Spinal cord (tissue), 10 donors: ENCODE data around the gene STK39. TPM values are rescaled to one million over a fixed set of nuclear protein-coding genes. Genes with fewer than 3 reads are reported as not detected.

Experiments
- DNase-seq, 6 donors: peaks; one replicate each; pipeline versions ENCODE4 v3.0.0 to v3.0.0-alpha.2; 2013 to 2015; ENCODE audit warnings: low spot score in 6 of 6, low read depth in 4 of 6
- H3K27ac ChIP-seq: one replicate; pipeline ENCODE4 v1.5.1; 2013; ENCODE audit warnings: low read depth, low read length, control low read depth
- H3K27me3 ChIP-seq: one replicate; pipeline ENCODE4 v1.6.1; 2013; ENCODE audit warnings: low read length; ENCODE audit not compliant: control insufficient read depth, insufficient read depth
- H3K36me3 ChIP-seq: one replicate; pipeline ENCODE4 v1.6.1; 2013; ENCODE audit warnings: low read length; ENCODE audit not compliant: control insufficient read depth, insufficient read depth
- H3K4me1 ChIP-seq: one replicate; pipeline ENCODE4 v1.6.1; 2013; ENCODE audit warnings: low read length; ENCODE audit not compliant: control insufficient read depth, insufficient read depth
- H3K4me3 ChIP-seq: one replicate; pipeline ENCODE4 v1.5.1; 2013; ENCODE audit warnings: low read depth, low read length, control low read depth
- H3K9me3 ChIP-seq: one replicate; pipeline ENCODE4 v1.6.1; 2013; ENCODE audit warnings: low read length; ENCODE audit not compliant: control insufficient read depth, insufficient read depth
- WGBS: methylation state at CpG from one replicate; pipeline ENCODE4 v1.1.5; 2013; ENCODE audit warnings: missing lambda C conversion rate; ENCODE audit not compliant: insufficient coverage; 5-methylcytosine and 5-hydroxymethylcytosine counted together
- polyA plus RNA-seq, 2 donors: library from polyadenylated mRNA; unstranded; fragments of 120-200 nt; gene quantifications; one replicate each; pipeline ENCODE4 v1.2.1, GENCODE V29; 2013; ENCODE audit not compliant: insufficient read length in 2 of 2
- total RNA-seq, 2 donors: library from RNA; depleted of rRNA in 1 of 2; stranded (reverse); fragments of 120-200 nt in 1 of 2; fragments of >200 nt in 1 of 2; gene quantifications; one replicate each; pipeline versions ENCODE4 v1.2.3 to v1.2.4, GENCODE V29; 2013 to 2014
- donor health status: healthy.

STK39 gene
- total and polyA plus RNA-seq, 4 donors = 51.1 to 75.5 (median 57.7) TPM

GRCh38 chr2:168035458-168035857, 211.9 kb downstream of the STK39 start:
- no peak for DNase-seq
- Histone ChIP-seq H3K4me3 (no peak overlapping the region), H3K4me1 (no peaks in the 10 kb centered on the region), H3K36me3 (no peaks in the 10 kb centered on the region), H3K27ac (no peak overlapping the region), H3K9me3 (no peaks in the 10 kb centered on the region), H3K27me3 (no peaks in the 10 kb centered on the region)
- 82% methylated on average over 1 of the region's 5 CpGs for WGBS

- no peak overlapping the region for H3K27ac ChIP-seq
- DNase-seq = peak in 1 of 6 donors; percentile 65
- no peak overlapping the region for H3K4me3 ChIP-seq
- no peaks in the 10 kb centered on the region for H3K36me3 ChIP-seq
- no peaks in the 10 kb centered on the region for H3K4me1 ChIP-seq
- H3K9me3 ChIP-seq = no peaks in the 10 kb centered on the region
- WGBS = 46% methylated on average over 3 of the region's 5 CpGs
- no peaks in the 10 kb centered on the region for H3K27me3 ChIP-seq
Observed at GRCh38 chr2:168034616-168035015, 212.8 kb downstream of the STK39 start.

GRCh38 chr2:168033966-168034365, 213.4 kb downstream of the STK39 start:
- no peaks in the 10 kb centered on the region for H3K36me3 ChIP-seq
- H3K4me3 ChIP-seq = no peak overlapping the region
- H3K9me3 ChIP-seq = no peaks in the 10 kb centered on the region
- H3K27me3 ChIP-seq = no peaks in the 10 kb centered on the region
- no peaks in the 10 kb centered on the region for H3K4me1 ChIP-seq
- 100% methylated on average over 1 of the region's 1 CpG for WGBS
- H3K27ac ChIP-seq = no peak overlapping the region
- DNase-seq = no peak

GRCh38 chr2:168032091-168032490, 215.3 kb downstream of the STK39 start:
- H3K27me3 ChIP-seq = no peaks in the 10 kb centered on the region
- H3K36me3 ChIP-seq = no peaks in the 10 kb centered on the region
- H3K9me3 ChIP-seq = no peaks in the 10 kb centered on the region
- no peaks in the 10 kb centered on the region for H3K4me1 ChIP-seq
- DNase-seq = no peak
- H3K4me3 ChIP-seq = no peak overlapping the region
- no CpG with 5 or more reads among the region's 3 CpGs for WGBS
- H3K27ac ChIP-seq = no peak overlapping the region

- no peaks in the 10 kb centered on the region for H3K4me1 ChIP-seq
- H3K27me3 ChIP-seq = no peaks in the 10 kb centered on the region
- WGBS = 92% methylated on average over 2 of the region's 5 CpGs
- no peak overlapping the region for H3K27ac ChIP-seq
- no peaks in the 10 kb centered on the region for H3K36me3 ChIP-seq
- H3K4me3 ChIP-seq = no peak overlapping the region
- no peak for DNase-seq
- no peaks in the 10 kb centered on the region for H3K9me3 ChIP-seq
Observed at GRCh38 chr2:168030862-168031624, 216.4 kb downstream of the STK39 start.

- WGBS = no CpG with 5 or more reads among the region's 1 CpG
- no peak overlapping the region for H3K4me3 ChIP-seq
Observed at GRCh38 chr2:168029071-168029470, 218.3 kb downstream of the STK39 start.

GRCh38 chr2:168028362-168028761, 219.0 kb downstream of the STK39 start:
- Histone ChIP-seq H3K4me3 (no peak overlapping the region), H3K36me3 (no peaks in the 10 kb centered on the region), H3K27ac (no peak overlapping the region), H3K9me3 (no peaks in the 10 kb centered on the region), H3K4me1 (no peaks in the 10 kb centered on the region), H3K27me3 (no peaks in the 10 kb centered on the region)
- DNase-seq = no peak

More at GRCh38 chr2:168029071-168029470, 218.3 kb downstream of the STK39 start:
- no peaks in the 10 kb centered on the region for H3K36me3 ChIP-seq
- H3K9me3 ChIP-seq = no peaks in the 10 kb centered on the region
- H3K27ac ChIP-seq = no peak overlapping the region
- no peak for DNase-seq
- no peaks in the 10 kb centered on the region for H3K4me1 ChIP-seq
- no peaks in the 10 kb centered on the region for H3K27me3 ChIP-seq

GRCh38 chr2:168025487-168026202, 221.8 kb downstream of the STK39 start:
- Histone ChIP-seq H3K4me3 (no peak overlapping the region), H3K36me3 (no peaks in the 10 kb centered on the region), H3K27ac (no peak overlapping the region), H3K9me3 (no peaks in the 10 kb centered on the region), H3K27me3 (no peaks in the 10 kb centered on the region), H3K4me1 (no peaks in the 10 kb centered on the region)
- no peak for DNase-seq
- WGBS = 80% methylated on average over 8 of the region's 11 CpGs

- no peaks in the 10 kb centered on the region for H3K9me3 ChIP-seq
- WGBS = 100% methylated on average over 1 of the region's 4 CpGs
Observed at GRCh38 chr2:168024459-168024858, 222.9 kb downstream of the STK39 start.

More at GRCh38 chr2:168024459-168024858, 222.9 kb downstream of the STK39 start:
- H3K4me1 ChIP-seq = no peaks in the 10 kb centered on the region
- no peak overlapping the region for H3K4me3 ChIP-seq
- H3K27ac ChIP-seq = no peak overlapping the region
- no peak for DNase-seq
- no peaks in the 10 kb centered on the region for H3K27me3 ChIP-seq
- H3K36me3 ChIP-seq = no peaks in the 10 kb centered on the region
